BLaER1 treated with 17β-estradiol and CSF1 and Interleukin-3, amounts not matched to agents 10 nM and 100 nM (cell line): Measurements from ENCODE around the gene ACP6.
"Not testable (repeated sequence)": the region's sequence is repeated elsewhere in the genome, so short reads cannot be mapped to it uniquely, and the experiment has no call there.

Experiments
- H3K27ac ChIP-seq, 11 experiments: shearing (Covaris generic); formaldehyde crosslinking; 2 replicates each; pipeline ENCODE4 v1.8.1; 2022
- H3K27me3 ChIP-seq, 11 experiments: shearing (Covaris generic); formaldehyde crosslinking; 2 replicates each; pipeline ENCODE4 v1.8.1; 2022
- H3K36me3 ChIP-seq, 11 experiments: shearing (Covaris generic); formaldehyde crosslinking; 2 replicates each; pipeline ENCODE4 v1.8.1; 2022
- H3K4me1 ChIP-seq, 10 experiments: shearing (Covaris generic); formaldehyde crosslinking; 2 replicates each; pipeline ENCODE4 v1.8.1; 2022
- H3K4me2 ChIP-seq, 11 experiments: shearing (Covaris generic); formaldehyde crosslinking; 2 replicates each; pipeline ENCODE4 v1.8.1; 2022
- H3K4me3 ChIP-seq, 10 experiments: shearing (Covaris generic); formaldehyde crosslinking; 2 replicates each; pipeline ENCODE4 v1.8.1; 2022
- H3K9ac ChIP-seq, 11 experiments: shearing (Covaris generic); formaldehyde crosslinking; 2 replicates each; pipeline ENCODE4 v1.8.1; 2022
- H3K9me3 ChIP-seq, 11 experiments: shearing (Covaris generic); formaldehyde crosslinking; replicated peaks in 1 of 11; 2 replicates each; pipeline ENCODE4 v1.8.1; 2022
- H4K20me1 ChIP-seq, 11 experiments: shearing (Covaris generic); formaldehyde crosslinking; 2 replicates each; pipeline ENCODE4 v1.8.1; 2022
- Cebpa-rat ChIP-seq, 11 experiments: shearing (Covaris generic); IDR thresholded peaks; 2 replicates each; pipeline ENCODE4 v1.8.1; 2022

The ACP6 gene

DNA sequence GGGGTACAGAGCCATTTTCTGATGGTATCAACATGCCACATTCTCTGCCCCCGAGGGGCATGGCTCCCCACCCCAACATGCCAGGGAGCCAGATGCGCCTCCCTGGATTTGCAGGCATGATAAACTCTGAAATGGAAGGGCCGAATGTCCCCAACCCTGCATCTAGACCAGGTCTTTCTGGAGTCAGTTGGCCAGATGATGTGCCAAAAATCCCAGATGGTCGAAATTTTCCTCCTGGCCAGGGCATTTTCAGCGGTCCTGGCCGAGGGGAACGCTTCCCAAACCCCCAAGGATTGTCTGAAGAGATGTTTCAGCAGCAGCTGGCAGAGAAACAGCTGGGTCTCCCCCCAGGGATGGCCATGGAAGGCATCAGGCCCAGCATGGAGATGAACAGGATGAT is 50.6 kb downstream of the ACP6 start:
- H3K36me3 ChIP-seq: peaks cover 59 to 100% (median 93%) of the 10 kb centered on the region in 11 experiments
- no peak for TF ChIP-seq Cebpa-rat (IDR thresholded peaks at IDR 0.05)

DNA sequence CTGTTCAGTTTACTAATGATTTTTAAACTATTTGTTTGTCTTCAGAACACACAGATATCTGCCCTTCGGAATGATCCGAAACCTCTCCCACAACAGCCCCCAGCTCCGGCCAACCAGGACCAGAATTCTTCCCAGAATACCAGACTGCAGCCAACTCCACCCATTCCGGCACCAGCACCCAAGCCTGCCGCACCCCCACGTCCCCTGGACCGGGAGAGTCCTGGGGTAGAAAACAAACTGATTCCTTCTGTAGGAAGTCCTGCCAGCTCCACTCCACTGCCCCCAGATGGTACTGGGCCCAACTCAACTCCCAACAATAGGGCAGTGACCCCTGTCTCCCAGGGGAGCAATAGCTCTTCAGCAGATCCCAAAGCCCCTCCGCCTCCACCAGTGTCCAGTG is 51.6 kb downstream of the ACP6 start:
- Histone ChIP-seq H3K4me2 (no peak overlapping the region), H3K4me1 (no peaks in the 10 kb centered on the region), H3K4me3 (no peak overlapping the region), H3K27ac (no peak overlapping the region), H3K9me3 (no peaks in the 10 kb centered on the region), H3K27me3 (no peaks in the 10 kb centered on the region), H3K9ac (no peak overlapping the region), H4K20me1 (peaks cover 0 to 3% (median 0%) of the 10 kb centered on the region in 11 experiments; a peak in 2 of 22 replicates), H3K36me3 (peaks cover 62 to 100% (median 93%) of the 10 kb centered on the region in 11 experiments)
- no peak for TF ChIP-seq Cebpa-rat (IDR thresholded peaks at IDR 0.05)

More for the DNA sequence above, 50.6 kb downstream of the ACP6 start:
- Histone ChIP-seq H3K4me1 (peaks cover 0 to 4% (median 2%) of the 10 kb centered on the region in 10 experiments; a peak in 18 of 20 replicates), H3K27ac (no peak overlapping the region), H3K4me2 (no peak overlapping the region), H3K9me3 (no peaks in the 10 kb centered on the region), H3K9ac (no peak overlapping the region), H3K4me3 (no peak overlapping the region), H4K20me1 (peaks cover 0 to 3% (median 0%) of the 10 kb centered on the region in 11 experiments; a peak in 2 of 22 replicates), H3K27me3 (no peaks in the 10 kb centered on the region)

DNA sequence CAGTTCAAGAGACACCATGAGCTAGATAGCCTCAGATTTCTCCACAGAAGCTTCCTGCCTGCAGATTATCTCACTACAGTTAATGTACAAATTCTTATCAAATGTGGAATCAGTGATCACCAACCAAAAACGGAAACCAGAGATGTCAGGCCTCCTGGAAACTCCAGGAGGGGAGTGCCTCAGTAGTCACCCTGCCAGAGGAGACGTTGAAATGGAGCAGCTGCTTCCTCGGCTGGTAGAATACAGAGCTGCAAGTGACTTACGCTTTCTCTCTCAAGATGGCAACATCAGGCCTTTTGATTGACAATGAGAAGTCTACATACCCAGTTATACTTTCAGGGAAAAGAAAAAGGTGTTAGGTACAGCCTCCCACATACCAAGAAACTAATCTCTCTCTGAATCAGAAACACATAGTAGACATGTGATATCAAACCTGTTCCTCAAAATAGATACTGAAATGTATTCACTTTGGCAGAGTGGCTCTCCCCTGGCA is 52.2 kb downstream of the ACP6 start:
- H3K4me2 ChIP-seq: no peak overlapping the region
- H3K36me3 ChIP-seq: peaks cover 68 to 100% (median 97%) of the 10 kb centered on the region in 11 experiments
- H3K27me3 ChIP-seq: no peaks in the 10 kb centered on the region
- peaks cover 0 to 3% (median 0%) of the 10 kb centered on the region in 11 experiments; a peak in 2 of 22 replicates for H4K20me1 ChIP-seq
- no peaks in the 10 kb centered on the region for H3K4me1 ChIP-seq
- no peak for TF ChIP-seq Cebpa-rat (IDR thresholded peaks at IDR 0.05)
- no peak overlapping the region for H3K9ac ChIP-seq
- H3K27ac ChIP-seq: no peak overlapping the region
- H3K9me3 ChIP-seq: no peaks in the 10 kb centered on the region
- no peak overlapping the region for H3K4me3 ChIP-seq

DNA sequence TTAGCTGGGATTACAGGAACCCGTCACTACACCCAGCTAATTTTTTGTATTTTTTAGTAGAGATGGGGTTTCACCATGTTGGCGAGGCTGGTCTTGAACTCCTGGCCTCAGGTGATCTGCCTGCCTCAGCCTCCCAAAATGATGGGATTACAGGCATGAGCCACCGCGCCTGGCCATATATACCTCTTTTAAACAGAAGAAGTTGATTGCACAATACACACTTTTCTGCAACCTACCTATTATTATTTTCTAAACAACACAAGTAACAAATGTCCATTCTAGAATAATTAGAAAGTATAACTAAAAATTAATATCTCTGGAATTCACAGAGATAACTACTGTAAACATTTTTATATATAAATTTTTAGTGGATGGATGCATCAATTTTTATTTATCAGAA is 55.4 kb downstream of the ACP6 start:
- TF ChIP-seq Cebpa-rat (IDR thresholded peaks at IDR 0.05): peak in 2 of 11 experiments; percentile 42 to 55; a peak in 1 of 22 replicates
- not testable (repeated sequence) for H3K9me3 ChIP-seq, H3K4me3 ChIP-seq, H4K20me1 ChIP-seq, H3K9ac ChIP-seq, H3K27ac ChIP-seq, H3K4me2 ChIP-seq, H3K27me3 ChIP-seq, H3K4me1 ChIP-seq
- peaks cover 85 to 100% (median 98%) of the 10 kb centered on the region in 11 experiments for H3K36me3 ChIP-seq

DNA sequence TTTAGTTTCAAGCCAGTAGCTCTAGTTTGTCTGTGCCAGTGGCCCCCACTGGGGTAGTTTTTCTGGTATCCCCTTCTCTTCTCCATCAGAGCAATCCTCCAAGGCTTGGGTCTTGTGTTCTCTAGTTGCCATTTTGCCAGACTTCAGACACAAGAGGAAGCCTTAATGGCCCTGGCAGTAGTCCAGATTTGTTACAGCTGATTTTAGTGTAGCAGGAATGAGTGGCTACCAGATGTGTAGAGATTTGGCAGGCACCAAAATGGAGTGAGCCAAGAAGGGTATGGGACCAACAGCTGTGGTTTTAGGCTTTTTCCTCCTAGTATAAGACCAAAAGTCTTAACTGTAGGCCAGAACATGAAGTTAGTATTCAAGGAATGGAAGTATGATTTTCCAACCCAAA is 56.8 kb downstream of the ACP6 start:
- H3K9me3 ChIP-seq: no peaks in the 10 kb centered on the region
- H3K4me2 ChIP-seq: no peak overlapping the region
- no peak overlapping the region for H3K4me3 ChIP-seq
- no peak overlapping the region for H3K27ac ChIP-seq
- peaks cover 73 to 100% (median 93%) of the 10 kb centered on the region in 11 experiments for H3K36me3 ChIP-seq
- no peak overlapping the region for H3K9ac ChIP-seq
- H3K4me1 ChIP-seq: no peaks in the 10 kb centered on the region
- no peaks in the 10 kb centered on the region for H3K27me3 ChIP-seq
- peaks cover 0 to 5% (median 0%) of the 10 kb centered on the region in 11 experiments; a peak in 1 of 22 replicates for H4K20me1 ChIP-seq
- no peak for TF ChIP-seq Cebpa-rat (IDR thresholded peaks at IDR 0.05)

DNA sequence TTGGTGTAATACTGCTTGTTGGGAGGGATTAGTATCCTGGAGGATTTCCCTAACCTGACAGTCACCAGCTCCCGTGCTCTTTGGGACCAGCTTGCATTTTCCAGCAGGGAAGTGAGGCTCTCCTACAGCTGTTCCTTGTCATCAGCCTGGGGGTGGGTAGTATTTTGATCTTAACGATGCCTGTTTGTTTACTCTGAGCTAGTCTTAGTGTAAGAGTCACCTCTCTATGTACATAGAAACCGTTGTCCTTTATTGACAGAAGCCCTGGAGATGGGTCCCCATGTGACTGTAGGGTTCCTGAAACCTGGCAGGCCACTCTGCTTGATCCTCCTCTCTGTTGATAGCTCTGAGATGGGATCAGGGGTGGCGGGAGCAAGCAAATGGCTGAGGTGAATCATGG is 58.0 kb downstream of the ACP6 start:
- no peak for TF ChIP-seq Cebpa-rat (IDR thresholded peaks at IDR 0.05)
- Histone ChIP-seq H3K4me3 (no peak overlapping the region), H3K4me1 (no peaks in the 10 kb centered on the region), H3K9me3 (no peaks in the 10 kb centered on the region), H3K4me2 (no peak overlapping the region), H3K27ac (no peak overlapping the region), H3K27me3 (no peaks in the 10 kb centered on the region), H3K9ac (no peak overlapping the region), H4K20me1 (peaks cover 0 to 5% (median 0%) of the 10 kb centered on the region in 11 experiments; a peak in 1 of 22 replicates), H3K36me3 (peaks cover 64 to 100% (median 93%) of the 10 kb centered on the region in 11 experiments)

- H3K9me3 ChIP-seq: no peaks in the 10 kb centered on the region
- peaks cover 0 to 5% (median 0%) of the 10 kb centered on the region in 11 experiments; a peak in 1 of 22 replicates for H4K20me1 ChIP-seq
- H3K4me1 ChIP-seq: no peaks in the 10 kb centered on the region
- TF ChIP-seq Cebpa-rat (IDR thresholded peaks at IDR 0.05): no peak
- peaks cover 67 to 100% (median 94%) of the 10 kb centered on the region in 11 experiments for H3K36me3 ChIP-seq
- H3K4me3 ChIP-seq: no peak overlapping the region
- no peak overlapping the region for H3K4me2 ChIP-seq
- H3K27ac ChIP-seq: no peak overlapping the region
- H3K9ac ChIP-seq: no peak overlapping the region
- H3K27me3 ChIP-seq: no peaks in the 10 kb centered on the region
These were observed 58.7 kb downstream of the ACP6 start for GRCh38 chr1:147611586-147611985.

GRCh38 chr1:147611021-147611426 is 59.3 kb downstream of the ACP6 start:
- Histone ChIP-seq H3K4me2 (no peak overlapping the region), H3K9me3 (no peaks in the 10 kb centered on the region), H3K4me3 (no peak overlapping the region), H3K9ac (no peak overlapping the region), H3K27ac (no peak overlapping the region), H4K20me1 (peaks cover 0 to 5% (median 0%) of the 10 kb centered on the region in 11 experiments; a peak in 1 of 22 replicates), H3K36me3 (peaks cover 61 to 100% (median 94%) of the 10 kb centered on the region in 11 experiments), H3K27me3 (no peaks in the 10 kb centered on the region), H3K4me1 (no peaks in the 10 kb centered on the region)
- no peak for TF ChIP-seq Cebpa-rat (IDR thresholded peaks at IDR 0.05)

DNA sequence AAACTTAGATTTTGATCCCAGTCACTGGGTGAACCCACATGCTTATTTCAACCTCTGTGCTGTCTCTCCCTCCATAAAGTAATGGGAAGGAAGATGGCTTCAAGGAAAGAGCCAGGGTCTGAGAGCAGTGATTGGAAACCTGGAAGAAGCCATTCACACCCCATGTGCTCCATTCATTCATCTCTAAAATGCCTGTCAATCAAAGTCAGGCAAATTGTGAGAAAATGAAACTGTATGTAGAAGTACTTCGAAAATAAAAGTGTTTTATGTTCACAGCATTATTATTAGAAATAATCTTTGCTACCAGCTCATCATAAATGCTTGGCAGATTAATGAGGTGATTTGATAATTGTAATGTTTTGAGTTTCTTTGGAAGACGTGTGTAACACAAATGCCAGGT is 61.0 kb downstream of the ACP6 start:
- Histone ChIP-seq H3K4me3 (no peak overlapping the region), H3K27me3 (no peaks in the 10 kb centered on the region), H3K9ac (no peak overlapping the region), H3K9me3 (no peaks in the 10 kb centered on the region), H3K4me2 (no peak overlapping the region), H3K36me3 (peaks cover 46 to 100% (median 93%) of the 10 kb centered on the region in 11 experiments), H4K20me1 (peaks cover 0 to 5% (median 0%) of the 10 kb centered on the region in 11 experiments; a peak in 1 of 22 replicates), H3K27ac (no peak overlapping the region), H3K4me1 (peaks cover 0 to 4% (median 1%) of the 10 kb centered on the region in 10 experiments; a peak in 9 of 20 replicates)
- TF ChIP-seq Cebpa-rat (IDR thresholded peaks at IDR 0.05): no peak

DNA sequence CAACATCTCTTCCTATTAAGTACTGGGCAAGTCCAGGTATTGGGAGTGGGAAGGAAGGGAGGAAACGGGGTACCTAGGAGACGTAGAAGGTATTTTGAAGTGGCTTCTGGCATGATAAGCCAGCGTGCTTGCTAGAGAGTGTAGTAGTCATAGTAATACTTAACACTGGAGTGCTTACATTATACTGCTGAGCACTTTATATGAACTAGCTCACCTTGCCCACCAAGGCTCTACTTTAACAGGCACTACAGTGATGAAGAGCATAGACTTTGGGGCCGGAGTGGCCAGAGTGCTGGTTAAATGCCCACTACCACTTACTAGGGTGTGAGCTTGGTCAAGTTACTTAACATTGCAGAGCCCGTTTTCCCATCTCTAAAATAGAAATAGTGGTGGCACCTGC is 61.7 kb downstream of the ACP6 start:
- no peak overlapping the region for H3K27ac ChIP-seq
- H3K4me2 ChIP-seq: no peak overlapping the region
- peaks cover 38 to 94% (median 86%) of the 10 kb centered on the region in 11 experiments for H3K36me3 ChIP-seq
- H3K9ac ChIP-seq: no peak overlapping the region
- peaks cover 0 to 12% (median 9%) of the 10 kb centered on the region in 10 experiments; a peak in 10 of 20 replicates for H3K4me1 ChIP-seq
- no peaks in the 10 kb centered on the region for H3K9me3 ChIP-seq
- H4K20me1 ChIP-seq: peaks cover 0 to 5% (median 0%) of the 10 kb centered on the region in 11 experiments; a peak in 1 of 22 replicates
- no peak overlapping the region for H3K4me3 ChIP-seq
- no peak for TF ChIP-seq Cebpa-rat (IDR thresholded peaks at IDR 0.05)
- no peaks in the 10 kb centered on the region for H3K27me3 ChIP-seq
